ENCODE data around the gene KIF4A. TPM values are rescaled to one million over a fixed set of nuclear protein-coding genes. Genes with fewer than 3 reads are reported as not detected.
"Not testable (repeated sequence)": the region's sequence is repeated elsewhere in the genome, so short reads cannot be mapped to it uniquely, and the experiment has no call there.

Gene KIF4A
- total RNA-seq, 4 donors from 2014 or later, result 0.11 to 0.71 (median 0.13) TPM; not detected in 1

DNA sequence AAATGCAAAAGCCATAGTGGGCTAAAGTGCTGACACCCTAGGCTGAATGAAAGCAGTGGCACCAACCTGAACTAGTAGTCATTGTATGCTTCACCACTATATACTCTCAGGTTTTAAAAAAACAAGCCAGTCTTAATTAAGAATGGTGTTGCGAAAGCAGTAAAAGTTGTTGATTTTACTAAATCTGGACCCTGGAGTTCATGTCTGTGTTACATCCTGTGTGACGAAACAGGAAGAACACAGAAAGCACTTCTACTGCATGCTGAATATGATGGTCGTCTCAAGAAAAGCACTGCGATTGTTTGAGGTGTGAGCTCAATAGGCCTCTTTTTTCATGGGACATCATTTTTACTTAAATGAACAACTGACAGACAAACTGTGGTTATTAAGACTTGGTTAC, 109.0 kb downstream of the KIF4A start:
- H3K27me3 ChIP-seq, result no peaks in the 10 kb centered on the region
- TF ChIP-seq POLR2A (IDR thresholded peaks at IDR 0.05) (no peak), CTCF (IDR thresholded peaks at IDR 0.05) (no peak)
- DNase-seq, result no peak
- no peaks in the 10 kb centered on the region for H3K4me1 ChIP-seq
- intact Hi-C loops (cut with DNase I), result no loop called here
- WGBS, 2 donors, result 76 to 78% methylated on average over 4 of the region's 4 CpGs
- H3K27ac ChIP-seq, result no peak overlapping the region
- H3K36me3 ChIP-seq, result no peaks in the 10 kb centered on the region
- H3K4me3 ChIP-seq (replicated peaks in 1 of 3), result no peak overlapping the region
- no peaks in the 10 kb centered on the region for H3K9me3 ChIP-seq

DNA sequence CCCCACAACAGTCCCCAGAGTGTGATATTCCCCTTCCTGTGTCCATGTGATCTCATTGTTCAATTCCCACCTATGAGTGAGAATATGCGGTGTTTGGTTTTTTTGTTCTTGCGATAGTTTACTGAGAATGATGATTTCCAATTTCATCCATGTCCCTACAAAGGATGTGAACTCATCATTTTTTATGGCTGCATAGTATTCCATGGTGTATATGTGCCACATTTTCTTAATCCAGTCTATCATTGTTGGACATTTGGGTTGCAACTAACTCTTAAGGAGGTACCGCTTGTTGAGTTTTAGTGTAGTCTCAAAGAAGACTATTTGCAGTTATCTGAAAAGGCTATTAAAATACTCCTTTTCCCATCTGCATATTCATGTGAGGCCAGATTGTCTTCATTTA, 110.3 kb downstream of the KIF4A start:
- H3K36me3 ChIP-seq; H3K27me3 ChIP-seq; intact Hi-C loops (cut with DNase I); DNase-seq; H3K4me3 ChIP-seq (replicated peaks in 1 of 3); H3K27ac ChIP-seq; H3K9me3 ChIP-seq; H3K4me1 ChIP-seq: not testable (repeated sequence)
- WGBS, 2 donors, result 89 to 100% methylated on average over 1 to 2 of the region's 3 CpGs

GRCh38 chrX:70402721-70403120, 112.8 kb downstream of the KIF4A start:
- no peak for TF ChIP-seq CTCF (IDR thresholded peaks at IDR 0.05)
- no peak for TF ChIP-seq POLR2A (IDR thresholded peaks at IDR 0.05)
- no peaks in the 10 kb centered on the region for H3K4me1 ChIP-seq
- H3K27ac ChIP-seq, result no peak overlapping the region
- H3K4me3 ChIP-seq (replicated peaks in 1 of 3), result no peak overlapping the region
- H3K27me3 ChIP-seq, result no peaks in the 10 kb centered on the region
- H3K36me3 ChIP-seq, result no peaks in the 10 kb centered on the region
- intact Hi-C loops (cut with DNase I), result no loop called here
- no peaks in the 10 kb centered on the region for H3K9me3 ChIP-seq
- no peak for DNase-seq
- WGBS, 2 donors, result 95 to 96% methylated on average over 2 of the region's 2 CpGs

- Histone ChIP-seq H3K4me3 (replicated peaks in 1 of 3) (no peak overlapping the region), H3K4me1 (no peaks in the 10 kb centered on the region), H3K27ac (no peak overlapping the region), H3K9me3 (no peaks in the 10 kb centered on the region), H3K27me3 (no peaks in the 10 kb centered on the region), H3K36me3 (no peaks in the 10 kb centered on the region)
- intact Hi-C loops (cut with DNase I), result no loop called here
- DNase-seq, result no peak
- WGBS, 2 donors, result 100% methylated on average over 1 of the region's 1 CpG
- TF ChIP-seq CTCF (IDR thresholded peaks at IDR 0.05), result no peak
- TF ChIP-seq POLR2A (IDR thresholded peaks at IDR 0.05), result no peak
These were observed 115.1 kb downstream of the KIF4A start for GRCh38 chrX:70405003-70405402.

GRCh38 chrX:70410921-70411320, 121.0 kb downstream of the KIF4A start:
- H3K4me3 ChIP-seq (replicated peaks in 1 of 3), result no peak overlapping the region
- no peak for DNase-seq
- no peaks in the 10 kb centered on the region for H3K27me3 ChIP-seq
- WGBS, 2 donors, result 95 to 100% methylated on average over 2 of the region's 2 CpGs
- no peaks in the 10 kb centered on the region for H3K9me3 ChIP-seq
- intact Hi-C loops (cut with DNase I), result no loop called here
- H3K4me1 ChIP-seq, result no peaks in the 10 kb centered on the region
- no peak overlapping the region for H3K27ac ChIP-seq
- TF ChIP-seq POLR2A (IDR thresholded peaks at IDR 0.05) (no peak), CTCF (IDR thresholded peaks at IDR 0.05) (no peak)
- no peaks in the 10 kb centered on the region for H3K36me3 ChIP-seq

DNA sequence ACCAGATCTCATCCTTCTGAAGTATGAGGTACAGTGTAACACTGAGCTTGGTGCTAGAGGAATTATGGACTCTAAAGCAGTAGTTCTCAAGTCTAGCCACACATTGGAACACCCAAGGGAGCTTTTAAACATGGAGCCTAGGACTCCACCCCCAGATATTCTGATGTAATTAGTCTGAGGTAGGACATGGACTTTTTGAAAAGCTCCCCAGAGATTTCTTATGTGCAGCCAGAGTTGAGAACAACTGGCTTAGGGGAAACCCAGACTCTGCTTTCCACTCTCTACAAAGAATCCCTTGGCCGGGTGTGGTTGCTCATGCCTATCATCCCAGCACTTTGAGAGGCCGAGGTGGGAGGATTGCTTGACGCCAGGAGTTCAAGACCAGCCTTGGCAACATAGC, 121.6 kb downstream of the KIF4A start:
- intact Hi-C loops (cut with DNase I), result no loop called here

More for the DNA sequence above, 121.6 kb downstream of the KIF4A start:
- TF ChIP-seq CTCF (IDR thresholded peaks at IDR 0.05), result no peak
- TF ChIP-seq POLR2A (IDR thresholded peaks at IDR 0.05), result no peak
- 89 to 96% methylated on average over 3 of the region's 3 CpGs for WGBS, 2 donors
- Histone ChIP-seq H3K27ac (no peak overlapping the region), H3K4me1 (no peaks in the 10 kb centered on the region), H3K9me3 (no peaks in the 10 kb centered on the region), H3K36me3 (no peaks in the 10 kb centered on the region), H3K4me3 (replicated peaks in 1 of 3) (no peak overlapping the region), H3K27me3 (no peaks in the 10 kb centered on the region)
- no peak for DNase-seq
